HCT116 (cell line): ENCODE results near the gene ART5. TPM values are rescaled to one million over a fixed set of nuclear protein-coding genes. Genes with fewer than 3 reads are reported as not detected.
A peak's percentile ranks its signal among the peaks of the same experiment; 100 is the strongest.
"Not testable (repeated sequence)": the region's sequence is repeated elsewhere in the genome, so short reads cannot be mapped to it uniquely, and the experiment has no call there.

ENCODE experiments used
- ATAC-seq: fragments of 200-7000 bp; cut with Tn5 transposase; 2 replicates; pipeline ENCODE4 v1.9.1; 2020; ENCODE audit warnings: mild to moderate bottlenecking, moderate library complexity
- BruUV-seq: library from RNA; stranded (reverse); fragments of 400-500 nt; replicated peaks from 2 replicates; lab custom pipeline; 2021; lab: Mats Ljungman, UMichigan
- CTCF ChIA-PET: fragments of 300-600 bp; sonication (Branson Sonifier 250); formaldehyde crosslinking; loops from one replicate; lab custom pipeline; 2021; ENCODE audit warnings: antibody characterized with exemption; lab: Charles Lee
- POLR2A ChIA-PET: fragments of 300-600, 350-600 bp; sonication (Branson Sonifier 250); formaldehyde crosslinking; loops from one replicate; lab custom pipeline; 2021; ENCODE audit warnings: antibody characterized with exemption; lab: Charles Lee
- RAD21 ChIA-PET, 2 experiments: fragments of 300-600 bp; sonication (Branson Sonifier 250); formaldehyde crosslinking; loops; one replicate each; lab custom pipeline; 2023; ENCODE audit warnings: low total read pairs in 2 of 2; ENCODE audit not compliant: uncharacterized antibody in 2 of 2, unreplicated experiment in 2 of 2, low non-redundant PET in 1 of 2; lab: Charles Lee
- DNase-seq: peaks from one replicate; pipeline ENCODE4 v3.0.0-alpha.2; 2010; ENCODE audit warnings: low read depth, low spot score
- H2AFZ ChIP-seq: fragments of 200-600 bp; shearing (Covaris generic), sonication (generic); 2 replicates; pipeline ENCODE4 v1.6.1; 2017; ENCODE audit warnings: low read depth, mixed run types, mixed read lengths, antibody characterized with exemption, low read length; ENCODE audit not compliant: poor library complexity, severe bottlenecking
- H3K27ac ChIP-seq: 2 replicates; pipeline ENCODE4 v1.5.1; 2012; ENCODE audit warnings: low read depth, low read length
- H3K27me3 ChIP-seq: fragments of 200-600 bp; sonication (generic); 2 replicates; pipeline ENCODE4 v1.6.1; 2016; ENCODE audit warnings: mixed run types, low read length, mixed read lengths; ENCODE audit not compliant: insufficient read depth
- H3K36me3 ChIP-seq, 2 experiments: fragments of 200-500 bp in 1 of 2; fragments of 200-600 bp in 1 of 2; sonication (Bioruptor generic) in 1 of 2; sonication (generic) in 1 of 2; 2 replicates each; pipeline versions ENCODE4 v1.5.1 to v1.6.1; 2014 to 2016; ENCODE audit warnings: low read length in 2 of 2, inconsistent platforms in 1 of 2, mixed read lengths in 1 of 2, mixed run types in 1 of 2; ENCODE audit not compliant: insufficient read depth in 2 of 2, control insufficient read depth in 1 of 2
- H3K4me1 ChIP-seq, 2 experiments: fragments of 200-600 bp in 1 of 2; sonication (generic) in 1 of 2; 2 replicates each; pipeline versions ENCODE4 v1.5.1 to v1.6.1; 2012 to 2017; ENCODE audit warnings: low read length in 2 of 2, inconsistent platforms in 1 of 2, mild to moderate bottlenecking in 1 of 2, mixed read lengths in 1 of 2, mixed run types in 1 of 2, moderate library complexity in 1 of 2; ENCODE audit not compliant: insufficient read depth in 2 of 2, control insufficient read depth in 1 of 2
- H3K4me2 ChIP-seq: fragments of 200-600 bp; sonication (generic); 2 replicates; pipeline ENCODE4 v1.6.1; 2017; ENCODE audit warnings: mixed run types, low read length, mixed read lengths
- H3K4me3 ChIP-seq, 2 experiments: fragments of 200-600 bp in 1 of 2; sonication (generic) in 1 of 2; replicated peaks in 1 of 2; 2 replicates each; pipeline ENCODE4 v1.5.1; 2011 to 2016; ENCODE audit warnings: low read length in 2 of 2, control low read depth in 1 of 2, low read depth in 1 of 2, mild to moderate bottlenecking in 1 of 2, mixed read lengths in 1 of 2, mixed run types in 1 of 2
- H3K79me2 ChIP-seq: fragments of 200-600 bp; sonication (generic); 2 replicates; pipeline ENCODE4 v1.6.1; 2017; ENCODE audit warnings: mild to moderate bottlenecking, mixed run types, low read length, moderate library complexity, mixed read lengths; ENCODE audit not compliant: insufficient read depth
- H3K9ac ChIP-seq: fragments of 200-600 bp; sonication (generic); 2 replicates; pipeline ENCODE4 v1.6.1; 2016; ENCODE audit warnings: low read length, mixed read lengths
- H3K9me2 ChIP-seq: fragments of 200-600 bp; sonication (generic), shearing (Covaris generic); 2 replicates; pipeline ENCODE4 v1.6.1; 2017; ENCODE audit warnings: mixed run types, mild to moderate bottlenecking, moderate library complexity; ENCODE audit not compliant: insufficient read depth
- H3K9me3 ChIP-seq, 2 experiments: fragments of 200-500 bp in 1 of 2; fragments of 200-600 bp in 1 of 2; sonication (Bioruptor generic) in 1 of 2; sonication (generic) in 1 of 2; 2 replicates each; pipeline ENCODE4 v1.6.1; 2014 to 2017; ENCODE audit warnings: low read length in 2 of 2, mixed read lengths in 2 of 2, inconsistent platforms in 1 of 2, low read depth in 1 of 2, mild to moderate bottlenecking in 1 of 2, mixed run types in 1 of 2, moderate library complexity in 1 of 2; ENCODE audit not compliant: control insufficient read depth in 1 of 2, insufficient read depth in 1 of 2
- H4K20me1 ChIP-seq: fragments of 200-600 bp; sonication (generic), shearing (Covaris generic); 2 replicates; pipeline ENCODE4 v1.6.1; 2017; ENCODE audit warnings: mixed run types, mild to moderate bottlenecking, moderate library complexity; ENCODE audit not compliant: insufficient read depth
- ATF3 ChIP-seq: IDR thresholded peaks from 2 replicates; pipeline ENCODE4 v1.6.1; 2012
- CBX3 ChIP-seq: IDR thresholded peaks from 2 replicates; pipeline ENCODE4 v1.6.1; 2012; ENCODE audit warnings: low read depth
- CTCF ChIP-seq, 3 experiments: fragments of 200-600 bp in 1 of 3; sonication (generic) in 1 of 3; IDR thresholded peaks in 2 of 3; conservative IDR thresholded peaks in 1 of 3; 2 replicates each; pipeline ENCODE4 v1.5.1; 2012 to 2017; ENCODE audit warnings: low read depth in 2 of 3, low read length in 2 of 3, antibody characterized with exemption in 1 of 3, borderline replicate concordance in 1 of 3, control low read depth in 1 of 3, mild to moderate bottlenecking in 1 of 3, mixed read lengths in 1 of 3, mixed run types in 1 of 3, moderate library complexity in 1 of 3; ENCODE audit not compliant: insufficient read depth in 1 of 3
- EGR1 ChIP-seq: IDR thresholded peaks from 2 replicates; pipeline ENCODE4 v1.6.1; 2012; ENCODE audit warnings: low read depth
- EZH2phosphoT487 ChIP-seq: fragments of 200-600 bp; IDR thresholded peaks from 2 replicates; pipeline ENCODE4 v1.6.1; 2018; ENCODE audit warnings: antibody characterized with exemption, borderline replicate concordance
- FOSL1 ChIP-seq: IDR thresholded peaks from 2 replicates; pipeline ENCODE4 v1.6.1; 2012; ENCODE audit warnings: low read depth
- JUND ChIP-seq: IDR thresholded peaks from 2 replicates; pipeline ENCODE4 v1.6.1; 2012
- POLR2AphosphoS5 ChIP-seq: IDR thresholded peaks from 2 replicates; pipeline ENCODE4 v1.6.1; 2011; ENCODE audit warnings: mild to moderate bottlenecking, low read depth, low read length, moderate library complexity
- SIN3A ChIP-seq: IDR thresholded peaks from 2 replicates; pipeline ENCODE4 v1.6.1; 2012; ENCODE audit warnings: low read depth
- SP1 ChIP-seq: IDR thresholded peaks from 2 replicates; pipeline ENCODE4 v1.6.1; 2012; ENCODE audit warnings: low read depth
- YY1 ChIP-seq: IDR thresholded peaks from 2 replicates; pipeline ENCODE4 v1.6.1; 2011; ENCODE audit warnings: low read length, low read depth, moderate library complexity, mild to moderate bottlenecking; ENCODE audit not compliant: insufficient replicate concordance; ENCODE audit errors: extremely low read depth
- ZBTB33 ChIP-seq: IDR thresholded peaks from 2 replicates; pipeline ENCODE4 v1.6.1; 2011; ENCODE audit warnings: mild to moderate bottlenecking, low read length, moderate library complexity; ENCODE audit not compliant: insufficient replicate concordance; ENCODE audit errors: extremely low read depth
- ZFX ChIP-seq: fragments of 450-650 bp; IDR thresholded peaks from 2 replicates; pipeline ENCODE4 v1.6.1; 2017
- ZNF274 ChIP-seq: fragments of 200-500 bp; sonication (Bioruptor generic); IDR thresholded peaks from 2 replicates; pipeline ENCODE4 v1.6.1; 2014; ENCODE audit warnings: mild to moderate bottlenecking, low read depth, low read length, inconsistent platforms
- intact Hi-C: fragments of 100-400 bp; cut with micrococcal nuclease; formaldehyde crosslinking; loops from 2 replicates; pipeline ENCODE4 v1.10.0; 2022
- total RNA-seq: library from RNA; stranded (reverse); gene quantifications from one replicate; pipeline ENCODE4 v1.2.1, GENCODE V29; 2021; ENCODE audit not compliant: unreplicated experiment

ART5 gene
- total RNA-seq, 1 experiment from 2014 or later = 5.6 TPM

GRCh38 chr11:3655547-3655946, 13.8 kb upstream of the ART5 start:
- no peaks in the 10 kb centered on the region for H3K4me1 ChIP-seq
- ChIA-PET RAD21 (no interaction called here), CTCF (no interaction called here), POLR2A (no interaction called here)
- no TSS peak for BruUV-seq
- no peak overlapping the region for H2AFZ ChIP-seq
- H3K4me3 ChIP-seq = no peak overlapping the region
- H3K9me3 ChIP-seq = no peaks in the 10 kb centered on the region
- no peaks in the 10 kb centered on the region for H3K36me3 ChIP-seq
- H3K27me3 ChIP-seq = peaks cover 13% of the 10 kb centered on the region; the same call in 1 of the 2 replicates
- no peaks in the 10 kb centered on the region for H3K79me2 ChIP-seq
- H4K20me1 ChIP-seq = no peaks in the 10 kb centered on the region
- intact Hi-C loops = no loop called here
- H3K4me2 ChIP-seq = no peak overlapping the region
- H3K27ac ChIP-seq = no peak overlapping the region
- no peak overlapping the region for H3K9ac ChIP-seq
- no peak for DNase-seq
- TF ChIP-seq EZH2phosphoT487 = no peak
- no peak for TF ChIP-seq ZFX
- TF ChIP-seq ZNF274 = no peak
- TF ChIP-seq POLR2AphosphoS5 = no peak
- no peak for TF ChIP-seq EGR1
- no peak for TF ChIP-seq ZBTB33
- TF ChIP-seq SIN3A = no peak
- TF ChIP-seq CTCF (IDR thresholded peaks at IDR 0.05 in 2 of 3, conservative IDR thresholded peaks at IDR 0.05 in 1 of 3; ENCODE audit: borderline replicate concordance in 1 of 3, insufficient read depth in 1 of 3, low read depth in 2 of 3, low read length in 2 of 3) = no peak
- no peak for TF ChIP-seq ATF3
- TF ChIP-seq SP1 = no peak
- no peak for TF ChIP-seq YY1
- no peak for TF ChIP-seq CBX3
- no peak for TF ChIP-seq JUND
- TF ChIP-seq FOSL1 = no peak
- TF ChIP-seq, all 23 proteins: peak for 0
- no peaks in the 10 kb centered on the region for H3K9me2 ChIP-seq
- ATAC-seq = peak; percentile 73

- H3K36me3 ChIP-seq, H3K4me2 ChIP-seq, H3K9me2 ChIP-seq, intact Hi-C loops, RAD21 ChIA-PET, H3K9me3 ChIP-seq, DNase-seq, POLR2A ChIA-PET, H3K79me2 ChIP-seq, H2AFZ ChIP-seq, ATAC-seq, CTCF ChIA-PET, BruUV-seq, H3K4me3 ChIP-seq, H3K4me1 ChIP-seq, H4K20me1 ChIP-seq, H3K9ac ChIP-seq, H3K27ac ChIP-seq: not testable (repeated sequence)
- peaks cover 17% of the 10 kb centered on the region; the same call in 1 of the 2 replicates for H3K27me3 ChIP-seq
Measured at GRCh38 chr11:3652514-3652913, 10.7 kb upstream of the ART5 start.
